ENCODE data around the gene NEDD9. TPM values are rescaled to one million over a fixed set of nuclear protein-coding genes. Genes with fewer than 3 reads are reported as not detected.

Gene NEDD9
- polyA plus RNA-seq, 3 donors = 18.2 to 35.9 (median 33.0) TPM

- Mint-ChIP-seq H3K4me3 (no peak overlapping the region), H3K27me3 (ENCODE audit: low read depth in 3 of 3) (peaks cover 0 to 5% (median 3%) of the 10 kb centered on the region in 3 donors), H3K4me1 (peaks cover 8% of the 10 kb centered on the region), H3K9me3 (peaks cover 0 to 2% (median 0%) of the 10 kb centered on the region in 7 donors), H3K36me3 (peaks cover 55 to 63% of the 10 kb centered on the region in 2 donors), H3K27ac (peak overlapping the region in 2 of 7 donors; percentile 13)
- no peaks in the 10 kb centered on the region for H3K27me3 ChIP-seq (ENCODE audit: control insufficient read depth in 2 of 2, insufficient read depth in 2 of 2, low read length in 2 of 2)
- WGBS (ENCODE audit: insufficient coverage) = 33% methylated on average over 1 of the region's 5 CpGs
- H2AFZ ChIP-seq (ENCODE audit: insufficient read depth, low read depth, low read length, poor library complexity, severe bottlenecking) = no peak overlapping the region
- no peak overlapping the region for H3K4me3 ChIP-seq (replicated peaks in 1 of 3; ENCODE audit: low read depth in 2 of 3, low read length in 3 of 3)
- H4K20me1 ChIP-seq (ENCODE audit: insufficient read depth, low read length) = peaks cover 6% of the 10 kb centered on the region
- no peak for DNase-seq
- TF ChIP-seq CTCF (IDR thresholded peaks at IDR 0.05) = no peak
- no peak overlapping the region for H3K27ac ChIP-seq (ENCODE audit: low read depth in 1 of 2, low read length in 2 of 2)
- H3K9ac ChIP-seq (ENCODE audit: insufficient read depth, low read length, poor library complexity, severe bottlenecking) = no peak overlapping the region
- intact Hi-C loops (cut with micrococcal nuclease) = no loop called here
- H3K9me3 ChIP-seq (replicated peaks in 1 of 2; ENCODE audit: control insufficient read depth in 1 of 2, insufficient read depth in 1 of 2, low read length in 2 of 2) = no peaks in the 10 kb centered on the region
- H3K36me3 ChIP-seq (replicated peaks in 1 of 2; ENCODE audit: control insufficient read depth in 1 of 2, insufficient read depth in 2 of 2, low read length in 2 of 2) = peaks cover 8 to 50% of the 10 kb centered on the region in 2 donors
- H3K4me1 ChIP-seq (ENCODE audit: control insufficient read depth in 1 of 2, insufficient read depth in 2 of 2, low read length in 2 of 2) = no peaks in the 10 kb centered on the region
- H3K4me2 ChIP-seq (replicated peaks; ENCODE audit: extremely low read depth, low read length, poor library complexity, severe bottlenecking) = no peak overlapping the region
- no peaks in the 10 kb centered on the region for H3K79me2 ChIP-seq (ENCODE audit: insufficient read depth, low read length)
Measured at GRCh38 chr6:11198663-11199603, 33.5 kb downstream of the NEDD9 start.

GRCh38 chr6:11197850-11198249 is 34.6 kb downstream of the NEDD9 start:
- 99% methylated on average over 7 of the region's 8 CpGs for WGBS (ENCODE audit: insufficient coverage)
- no peaks in the 10 kb centered on the region for H3K79me2 ChIP-seq (ENCODE audit: insufficient read depth, low read length)
- H3K27ac ChIP-seq (ENCODE audit: low read depth in 1 of 2, low read length in 2 of 2) = no peak overlapping the region
- Mint-ChIP-seq H3K4me1 (peaks cover 8% of the 10 kb centered on the region), H3K4me3 (no peak overlapping the region), H3K27me3 (ENCODE audit: low read depth in 3 of 3) (peaks cover 0 to 5% (median 3%) of the 10 kb centered on the region in 3 donors), H3K27ac (peak overlapping the region in 2 of 7 donors; percentile 13 to 69), H3K9me3 (peaks cover 0 to 3% (median 0%) of the 10 kb centered on the region in 7 donors), H3K36me3 (peaks cover 55 to 61% of the 10 kb centered on the region in 2 donors)
- peaks cover 13 to 50% of the 10 kb centered on the region in 2 donors for H3K36me3 ChIP-seq (replicated peaks in 1 of 2; ENCODE audit: control insufficient read depth in 1 of 2, insufficient read depth in 2 of 2, low read length in 2 of 2)
- no peaks in the 10 kb centered on the region for H3K9me3 ChIP-seq (replicated peaks in 1 of 2; ENCODE audit: control insufficient read depth in 1 of 2, insufficient read depth in 1 of 2, low read length in 2 of 2)
- no peak overlapping the region for H3K9ac ChIP-seq (ENCODE audit: insufficient read depth, low read length, poor library complexity, severe bottlenecking)
- no peaks in the 10 kb centered on the region for H3K4me1 ChIP-seq (ENCODE audit: control insufficient read depth in 1 of 2, insufficient read depth in 2 of 2, low read length in 2 of 2)
- intact Hi-C loops (cut with micrococcal nuclease) = no loop called here
- no peak overlapping the region for H3K4me2 ChIP-seq (replicated peaks; ENCODE audit: extremely low read depth, low read length, poor library complexity, severe bottlenecking)
- no peak for DNase-seq
- no peaks in the 10 kb centered on the region for H3K27me3 ChIP-seq (ENCODE audit: control insufficient read depth in 2 of 2, insufficient read depth in 2 of 2, low read length in 2 of 2)
- peaks cover 6% of the 10 kb centered on the region for H4K20me1 ChIP-seq (ENCODE audit: insufficient read depth, low read length)
- no peak for TF ChIP-seq CTCF (IDR thresholded peaks at IDR 0.05)
- no peak overlapping the region for H3K4me3 ChIP-seq (replicated peaks in 1 of 3; ENCODE audit: low read depth in 2 of 3, low read length in 3 of 3)
- H2AFZ ChIP-seq (ENCODE audit: insufficient read depth, low read depth, low read length, poor library complexity, severe bottlenecking) = no peak overlapping the region

Data from CD14-positive monocyte (primary cell).